K562 (cell line): ENCODE data around the gene PARP15. TPM values are rescaled to one million over a fixed set of nuclear protein-coding genes. Genes with fewer than 3 reads are reported as not detected.

ENCODE experiments used
- ATAC-seq: fragments of 200-7000 bp; cut with Tn5 transposase; 3 replicates; pipeline ENCODE4 v1.9.1; 2020; ENCODE audit warnings: moderate library complexity
- BruUV-seq: library from RNA; stranded (reverse); fragments of 400-500 nt; replicated peaks from 2 replicates; lab custom pipeline; 2021; lab: Mats Ljungman, UMichigan
- CTCF ChIA-PET: fragments of 300-600 bp; formaldehyde crosslinking; extraction: SDS; loops from one replicate; lab custom pipeline; 2021; ENCODE audit warnings: low intra/inter-chr PET ratio; lab: Yijun Ruan, JAX
- POLR2A ChIA-PET: fragments of 300-600, 350-650 bp; sonication (Branson Sonifier 250); formaldehyde crosslinking; extraction: SDS; loops from one replicate; lab custom pipeline; 2021; ENCODE audit warnings: antibody characterized with exemption, inconsistent platforms; lab: Yijun Ruan, JAX
- DNase-seq, 4 experiments: peaks; one replicate each; pipeline versions ENCODE4 v3.0.0 to v3.0.0-alpha.2; 2011 to 2018; ENCODE audit warnings: low spot score in 3 of 4, mixed read lengths in 3 of 4; ENCODE audit errors: extremely low read depth in 1 of 4
- FAIRE-seq: peaks from 2 replicates; lab custom pipeline; 2011; peaks lifted over from hg19 to GRCh38; lab: Jason Lieb, UNC
- H2AFZ ChIP-seq: 2 replicates; pipeline ENCODE4 v1.6.0; 2011; ENCODE audit warnings: low read depth, low read length, control low read depth, inconsistent platforms
- H3K27ac ChIP-seq: fragments of 200-600 bp; 3 replicates; pipeline ENCODE4 v1.8.0; 2011; ENCODE audit warnings: low read depth, mild to moderate bottlenecking, control low read depth, inconsistent platforms, low read length, moderate library complexity, mixed read lengths; ENCODE audit errors: extremely low read depth
- H3K27me3 ChIP-seq, 2 experiments: fragments of 300-600 bp in 1 of 2; 2 replicates in 1 of 2; 3 replicates in 1 of 2; pipeline versions ENCODE4 v1.6.0 to v1.8.0; 2011; ENCODE audit warnings: inconsistent platforms in 2 of 2, low read length in 2 of 2, mild to moderate bottlenecking in 1 of 2, mixed read lengths in 1 of 2, moderate library complexity in 1 of 2; ENCODE audit not compliant: control insufficient read depth in 2 of 2, insufficient read depth in 2 of 2
- H3K36me3 ChIP-seq: fragments of 300-600 bp; 3 replicates; pipeline ENCODE4 v1.8.0; 2011; ENCODE audit warnings: mild to moderate bottlenecking, low read length, inconsistent platforms; ENCODE audit not compliant: control insufficient read depth, insufficient read depth
- H3K4me1 ChIP-seq, 2 experiments: fragments of 200-600 bp in 1 of 2; replicated peaks in 1 of 2; 2 replicates in 1 of 2; 3 replicates in 1 of 2; pipeline versions ENCODE4 v1.5.1 to v1.8.0; 2011; ENCODE audit warnings: inconsistent platforms in 2 of 2, low read length in 2 of 2, mild to moderate bottlenecking in 1 of 2, mixed read lengths in 1 of 2, moderate library complexity in 1 of 2; ENCODE audit not compliant: control insufficient read depth in 2 of 2, insufficient read depth in 2 of 2
- H3K4me2 ChIP-seq: 2 replicates; pipeline ENCODE4 v1.6.1; 2011; ENCODE audit warnings: low read length, control low read depth, inconsistent platforms, mixed read lengths; ENCODE audit not compliant: insufficient read depth
- H3K4me3 ChIP-seq: fragments of 200-600 bp; sonication (generic), shearing (Covaris generic); 2 replicates; pipeline ENCODE4 v1.5.1; 2016; ENCODE audit warnings: control low read depth, inconsistent platforms
- H3K79me2 ChIP-seq: fragments of 200-600 bp; 3 replicates; pipeline ENCODE4 v1.8.0; 2011; ENCODE audit warnings: low read length, inconsistent platforms; ENCODE audit not compliant: control insufficient read depth, insufficient read depth
- H3K9ac ChIP-seq, 2 experiments: 2 replicates each; pipeline versions ENCODE4 v1.6.0 to v1.6.1; 2011; ENCODE audit warnings: low read depth in 2 of 2, low read length in 2 of 2, control low read depth in 1 of 2, inconsistent platforms in 1 of 2, mild to moderate bottlenecking in 1 of 2, mixed read lengths in 1 of 2; ENCODE audit not compliant: insufficient read depth in 1 of 2
- H3K9me1 ChIP-seq: one replicate; pipeline ENCODE4 v1.6.0; 2011; ENCODE audit warnings: inconsistent platforms, mild to moderate bottlenecking, low read length, moderate library complexity; ENCODE audit not compliant: control insufficient read depth, insufficient read depth
- H3K9me3 ChIP-seq: replicated peaks from 2 replicates; pipeline ENCODE4 v1.5.1; 2011; ENCODE audit warnings: low read depth, low read length, inconsistent platforms; ENCODE audit not compliant: control insufficient read depth, insufficient read depth
- H4K20me1 ChIP-seq: replicated peaks from 2 replicates; pipeline ENCODE4 v1.6.1; 2011; ENCODE audit warnings: low read length, inconsistent platforms, mixed read lengths; ENCODE audit not compliant: control insufficient read depth, insufficient read depth
- HIVEP1 ChIP-seq: fragments of 250-450 bp; sonication (Bioruptor Pico); IDR thresholded peaks from 2 replicates; pipeline ENCODE4 v1.4.0; 2020; ENCODE audit warnings: mild to moderate bottlenecking
- ILF3 ChIP-seq: fragments of 450-650 bp; IDR thresholded peaks from 2 replicates; pipeline ENCODE4 v1.6.1; 2018; ENCODE audit warnings: antibody characterized with exemption, mild to moderate bottlenecking, moderate library complexity, borderline replicate concordance
- IRF2 ChIP-seq: sonication (generic); formaldehyde crosslinking; IDR thresholded peaks from 2 replicates; pipeline ENCODE4 v1.8.1; 2022; ENCODE audit warnings: mild to moderate bottlenecking, missing genetic modification reagents
- KAT2B ChIP-seq: IDR thresholded peaks from one replicate; pipeline ENCODE4 v1.6.1; 2012; ENCODE audit warnings: low read depth, mild to moderate bottlenecking, control low read depth, inconsistent platforms, low read length, moderate library complexity
- KLF13 ChIP-seq: fragments of 450-650 bp; IDR thresholded peaks from 2 replicates; pipeline ENCODE4 v1.6.1; 2016; ENCODE audit warnings: missing genetic modification characterization, low read depth, mild to moderate bottlenecking, missing compliant biosample characterization, moderate library complexity, borderline replicate concordance
- TRIM28 ChIP-seq: fragments of 450-650 bp; IDR thresholded peaks from 2 replicates; pipeline ENCODE4 v1.6.1; 2017
- ZFX ChIP-seq: sonication (generic); formaldehyde crosslinking; IDR thresholded peaks from 2 replicates; pipeline ENCODE4 v1.8.0; 2022; ENCODE audit warnings: mild to moderate bottlenecking, missing genetic modification reagents, moderate library complexity
- ZNF239 ChIP-seq: fragments of 250-450 bp; sonication (Bioruptor Pico); IDR thresholded peaks from 2 replicates; pipeline ENCODE4 v1.4.0; 2020; ENCODE audit warnings: mild to moderate bottlenecking
- ZNF311 ChIP-seq: fragments of 250-450 bp; sonication (Bioruptor Pico); IDR thresholded peaks from 2 replicates; pipeline ENCODE4 v1.4.0; 2020; ENCODE audit warnings: mild to moderate bottlenecking, moderate library complexity
- WGBS: fragments of 100-300 bp; shearing (Covaris generic); methylation state at CpG from one replicate; pipeline ENCODE4 v1.1.6; 2016; ENCODE audit warnings: low coverage, mixed read lengths; ENCODE audit not compliant: insufficient coverage; ENCODE audit errors: missing lambda C conversion rate; 5-methylcytosine and 5-hydroxymethylcytosine counted together
- in situ Hi-C: fragments of 300-500 bp; cut with MboI; formaldehyde crosslinking; loops from 4 replicates; pipeline ENCODE4 v1.15.0; 2018; ENCODE audit warnings: inconsistent platforms, mixed read lengths
- intact Hi-C: fragments of 100-400 bp; cut with micrococcal nuclease; formaldehyde crosslinking; loops from 2 replicates; pipeline ENCODE4 v1.14.2; 2022
- polyA plus RNA-seq, 8 experiments: library from polyadenylated mRNA; depleted of rRNA in 4 of 8; stranded (reverse) in 5 of 8; unstranded in 3 of 8; fragments of >200 nt; fragmentation: Nextera tagmentation in 2 of 8; fragmentation: Illumina TruSeq in 1 of 8; extraction: Ambion mirVana in 2 of 8; extraction: Trizol in 1 of 8; gene quantifications; 2 replicates each; pipeline versions ENCODE4 v1.2.1 to v1.2.3, GENCODE V29; 2011 to 2014; ENCODE audit warnings: inconsistent platforms in 1 of 8, missing spikeins in 1 of 8
- total RNA-seq, 7 experiments: library from RNA; depleted of rRNA in 6 of 7; stranded (reverse); fragments of >200 nt in 6 of 7; fragmentation: Illumina TruSeq in 2 of 7; extraction: Trizol in 2 of 7; gene quantifications; 2 replicates each; pipeline versions ENCODE4 v1.2.1 to v1.2.3, GENCODE V29; 2011 to 2021; ENCODE audit warnings: low replicate concordance in 1 of 7
- TF ChIP-seq, protein P1 (sequence below): fragments of 450-650 bp; formaldehyde crosslinking; IDR thresholded peaks from 2 replicates; pipeline ENCODE4 v1.4.0; 2020; ENCODE audit warnings: mild to moderate bottlenecking
- TF ChIP-seq, protein P2 (sequence below): fragments of 250-450 bp; sonication (Bioruptor Pico); IDR thresholded peaks from 2 replicates; pipeline ENCODE4 v1.4.0; 2020

The PARP15 gene
- total and polyA plus RNA-seq, 9 of the 15 experiments (the other 6 are each of a cell fraction or from before 2014, with no cell fraction given), result 0.05 to 0.40 (median 0.13) TPM

DNA sequence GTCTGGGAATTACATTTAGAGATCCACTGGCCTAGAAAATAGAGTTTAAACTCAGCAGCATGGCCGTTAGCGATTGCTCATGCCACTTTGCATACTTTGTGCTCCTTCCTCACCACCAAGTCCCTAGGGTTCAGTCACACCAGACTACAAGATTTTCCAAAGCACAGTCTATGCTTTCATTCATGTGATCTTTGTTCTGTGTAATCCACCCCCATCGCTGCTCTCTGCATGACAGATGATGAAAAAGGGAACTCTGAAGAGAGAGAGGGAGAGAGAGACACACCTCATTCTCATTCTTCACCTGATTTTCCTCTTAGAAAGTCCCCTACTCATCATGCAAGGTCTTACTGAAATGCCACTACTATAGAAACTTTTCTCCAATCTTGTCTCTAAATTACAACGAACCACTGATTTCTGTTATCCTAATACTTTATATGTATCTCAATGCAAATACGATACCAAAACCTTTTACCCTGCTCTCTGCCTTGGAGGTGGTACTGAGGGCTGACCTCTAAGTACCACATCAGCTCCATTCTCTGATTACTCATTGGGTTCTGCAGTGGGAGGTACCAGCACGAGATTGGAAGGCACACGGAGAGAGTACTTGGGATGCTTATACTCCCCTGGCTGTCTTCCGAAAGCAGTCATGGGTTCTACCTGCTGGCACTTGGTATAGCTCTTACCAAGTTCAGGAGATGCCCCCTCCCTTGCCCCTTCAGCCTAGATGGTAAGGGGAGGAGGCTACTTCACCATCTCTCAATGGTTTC, 1.1 kb upstream of the PARP15 start:
- Histone ChIP-seq H3K36me3 (peaks cover 3% of the 10 kb centered on the region; the same call in 1 of the 3 replicates), H3K27ac (no peak overlapping the region), H3K27me3 (no peaks in the 10 kb centered on the region; a peak in 1 of 5 replicates), H3K4me1 (peaks cover 6 to 7% of the 10 kb centered on the region in 2 experiments; a peak in 3 of 5 replicates), H3K9me3 (0 out of 2 replicates have a peak, but pooled peaks cover 3% of the 10 kb centered on the region), H3K4me3 (no peak overlapping the region), H3K9me1 (no peaks in the 10 kb centered on the region), H3K79me2 (no peaks in the 10 kb centered on the region), H3K4me2 (no peak overlapping the region), H4K20me1 (no peaks in the 10 kb centered on the region), H2AFZ (no peak overlapping the region), H3K9ac (no peak overlapping the region)
- in situ Hi-C loops (no loop called here), intact Hi-C loops (no loop called here)
- POLR2A ChIA-PET, result no interaction called here
- ATAC-seq (no peak; the same call in 2 of the 3 replicates), FAIRE-seq (no peak), DNase-seq (no peak)
- WGBS, result 26% methylated on average over 8 of the region's 8 CpGs
- TF ChIP-seq ILF3 (no peak), KAT2B (no peak), HIVEP1 (CRISPR knock-in tag) (no peak), ZNF239 (no peak), IRF2 (CRISPR knock-in tag) (no peak), ZNF311 (CRISPR knock-in tag) (no peak), TRIM28 (no peak), ZFX (CRISPR knock-in tag) (no peak), KLF13 (tag) (no peak)
- TF ChIP-seq, protein P1, sequence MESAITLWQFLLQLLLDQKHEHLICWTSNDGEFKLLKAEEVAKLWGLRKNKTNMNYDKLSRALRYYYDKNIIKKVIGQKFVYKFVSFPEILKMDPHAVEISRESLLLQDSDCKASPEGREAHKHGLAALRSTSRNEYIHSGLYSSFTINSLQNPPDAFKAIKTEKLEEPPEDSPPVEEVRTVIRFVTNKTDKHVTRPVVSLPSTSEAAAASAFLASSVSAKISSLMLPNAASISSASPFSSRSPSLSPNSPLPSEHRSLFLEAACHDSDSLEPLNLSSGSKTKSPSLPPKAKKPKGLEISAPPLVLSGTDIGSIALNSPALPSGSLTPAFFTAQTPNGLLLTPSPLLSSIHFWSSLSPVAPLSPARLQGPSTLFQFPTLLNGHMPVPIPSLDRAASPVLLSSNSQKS, result no peak
- TF ChIP-seq, protein P2, sequence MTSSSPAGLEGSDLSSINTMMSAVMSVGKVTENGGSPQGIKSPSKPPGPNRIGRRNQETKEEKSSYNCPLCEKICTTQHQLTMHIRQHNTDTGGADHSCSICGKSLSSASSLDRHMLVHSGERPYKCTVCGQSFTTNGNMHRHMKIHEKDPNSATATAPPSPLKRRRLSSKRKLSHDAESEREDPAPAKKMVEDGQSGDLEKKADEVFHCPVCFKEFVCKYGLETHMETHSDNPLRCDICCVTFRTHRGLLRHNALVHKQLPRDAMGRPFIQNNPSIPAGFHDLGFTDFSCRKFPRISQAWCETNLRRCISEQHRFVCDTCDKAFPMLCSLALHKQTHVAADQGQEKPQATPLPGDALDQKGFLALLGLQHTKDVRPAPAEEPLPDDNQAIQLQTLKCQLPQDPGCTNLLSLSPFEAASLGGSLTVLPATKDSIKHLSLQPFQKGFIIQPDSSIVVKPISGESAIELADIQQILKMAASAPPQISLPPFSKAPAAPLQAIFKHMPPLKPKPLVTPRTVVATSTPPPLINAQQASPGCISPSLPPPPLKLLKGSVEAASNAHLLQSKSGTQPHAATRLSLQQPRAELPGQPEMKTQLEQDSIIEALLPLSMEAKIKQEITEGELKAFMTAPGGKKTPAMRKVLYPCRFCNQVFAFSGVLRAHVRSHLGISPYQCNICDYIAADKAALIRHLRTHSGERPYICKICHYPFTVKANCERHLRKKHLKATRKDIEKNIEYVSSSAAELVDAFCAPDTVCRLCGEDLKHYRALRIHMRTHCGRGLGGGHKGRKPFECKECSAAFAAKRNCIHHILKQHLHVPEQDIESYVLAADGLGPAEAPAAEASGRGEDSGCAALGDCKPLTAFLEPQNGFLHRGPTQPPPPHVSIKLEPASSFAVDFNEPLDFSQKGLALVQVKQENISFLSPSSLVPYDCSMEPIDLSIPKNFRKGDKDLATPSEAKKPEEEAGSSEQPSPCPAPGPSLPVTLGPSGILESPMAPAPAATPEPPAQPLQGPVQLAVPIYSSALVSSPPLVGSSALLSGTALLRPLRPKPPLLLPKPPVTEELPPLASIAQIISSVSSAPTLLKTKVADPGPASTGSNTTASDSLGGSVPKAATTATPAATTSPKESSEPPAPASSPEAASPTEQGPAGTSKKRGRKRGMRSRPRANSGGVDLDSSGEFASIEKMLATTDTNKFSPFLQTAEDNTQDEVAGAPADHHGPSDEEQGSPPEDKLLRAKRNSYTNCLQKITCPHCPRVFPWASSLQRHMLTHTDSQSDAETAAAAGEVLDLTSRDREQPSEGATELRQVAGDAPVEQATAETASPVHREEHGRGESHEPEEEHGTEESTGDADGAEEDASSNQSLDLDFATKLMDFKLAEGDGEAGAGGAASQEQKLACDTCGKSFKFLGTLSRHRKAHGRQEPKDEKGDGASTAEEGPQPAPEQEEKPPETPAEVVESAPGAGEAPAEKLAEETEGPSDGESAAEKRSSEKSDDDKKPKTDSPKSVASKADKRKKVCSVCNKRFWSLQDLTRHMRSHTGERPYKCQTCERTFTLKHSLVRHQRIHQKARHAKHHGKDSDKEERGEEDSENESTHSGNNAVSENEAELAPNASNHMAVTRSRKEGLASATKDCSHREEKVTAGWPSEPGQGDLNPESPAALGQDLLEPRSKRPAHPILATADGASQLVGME (CRISPR knock-in tag), result no peak
- no TSS peak for BruUV-seq
- CTCF ChIA-PET, result no interaction called here
